ENCODE measurements around the gene RTEL1.
"Not testable (repeated sequence)": the region's sequence is repeated elsewhere in the genome, so short reads cannot be mapped to it uniquely, and the experiment has no call there.

RTEL1 gene

GRCh38 chr20:63627751-63628245, 30.3 kb upstream of the RTEL1 start:
- no peak for DNase-seq

DNA sequence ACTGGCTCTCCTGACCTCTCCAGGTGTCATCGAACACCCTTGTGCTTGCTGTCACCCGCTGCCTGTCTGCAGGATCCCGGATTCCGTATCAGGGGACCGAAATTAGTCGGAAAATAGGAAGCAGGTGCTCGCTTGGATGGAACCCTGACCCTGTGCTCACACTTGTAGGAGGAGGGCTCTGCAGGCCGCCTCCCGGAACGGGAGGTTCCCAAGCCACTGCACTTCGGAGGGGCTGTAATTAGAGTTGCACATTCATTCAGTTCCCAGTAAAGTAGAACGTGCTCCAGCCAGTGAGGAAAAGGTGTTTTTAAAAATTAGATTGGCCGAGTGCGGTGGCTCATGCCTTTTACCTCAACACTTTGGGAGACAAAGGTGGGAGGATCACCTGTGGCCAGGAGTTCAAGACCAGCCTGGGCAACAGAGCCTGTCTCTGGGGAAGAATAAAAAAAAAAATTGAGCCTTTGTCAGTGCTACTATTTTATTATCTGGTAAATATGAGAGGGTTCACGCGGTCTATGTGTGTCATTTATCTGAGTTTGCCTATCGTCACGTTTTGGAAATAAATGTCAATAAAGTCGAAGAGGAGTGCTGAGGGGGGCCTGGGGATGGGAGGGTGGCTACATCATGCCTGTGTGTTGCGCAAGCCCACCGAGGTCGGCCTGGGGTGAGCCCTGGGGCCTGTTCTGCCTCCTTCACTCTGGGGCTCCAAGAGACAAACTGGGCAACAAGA, 29.7 kb upstream of the RTEL1 start:
- DNase-seq, result peak; percentile 79

GRCh38 chr20:63630956-63631355, 27.2 kb upstream of the RTEL1 start:
- DNase-seq, result not testable (repeated sequence)

- not testable (repeated sequence) for DNase-seq
Measured at GRCh38 chr20:63631426-63631825, 26.7 kb upstream of the RTEL1 start.

GRCh38 chr20:63633732-63634131, 24.4 kb upstream of the RTEL1 start:
- DNase-seq, result no peak

DNA sequence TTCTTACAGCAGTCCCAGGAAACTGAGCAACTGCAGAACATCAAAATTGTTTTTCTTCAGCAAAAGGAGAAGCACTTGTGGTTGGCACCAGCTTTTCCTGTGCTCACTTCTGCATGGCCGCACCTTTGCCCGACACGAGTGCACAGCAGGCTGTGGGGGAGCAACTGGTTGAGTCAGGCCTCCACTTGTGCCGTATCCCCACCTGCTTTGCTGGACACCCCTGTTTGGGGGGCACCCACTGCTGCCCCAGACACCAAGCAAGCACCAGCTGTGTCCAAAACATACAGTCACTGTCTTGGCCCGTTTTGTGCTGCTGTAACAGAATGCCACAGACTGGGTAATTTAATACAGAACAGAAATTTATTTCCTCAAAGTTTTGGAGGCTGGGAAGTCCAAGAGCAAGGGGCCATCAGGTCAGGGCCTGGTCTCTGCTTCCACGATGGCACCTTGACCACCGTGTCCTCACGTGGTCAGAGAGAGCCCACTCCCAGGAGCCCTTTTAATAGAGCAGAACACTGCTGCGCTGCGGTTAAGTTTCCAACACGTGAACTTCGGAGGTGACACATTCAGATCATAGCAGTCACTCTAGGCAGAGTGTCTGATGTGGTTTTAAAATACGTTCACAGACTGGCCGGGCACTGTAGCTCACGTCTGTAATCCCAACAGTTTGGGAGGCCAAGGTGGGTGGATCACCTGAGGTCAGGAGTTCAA, 22.5 kb upstream of the RTEL1 start:
- no peak for DNase-seq

- no peak for DNase-seq
Measured at GRCh38 chr20:63636752-63637628, 21.1 kb upstream of the RTEL1 start.

- no peak for DNase-seq
Measured at GRCh38 chr20:63639093-63639975, 18.8 kb upstream of the RTEL1 start.

DNA sequence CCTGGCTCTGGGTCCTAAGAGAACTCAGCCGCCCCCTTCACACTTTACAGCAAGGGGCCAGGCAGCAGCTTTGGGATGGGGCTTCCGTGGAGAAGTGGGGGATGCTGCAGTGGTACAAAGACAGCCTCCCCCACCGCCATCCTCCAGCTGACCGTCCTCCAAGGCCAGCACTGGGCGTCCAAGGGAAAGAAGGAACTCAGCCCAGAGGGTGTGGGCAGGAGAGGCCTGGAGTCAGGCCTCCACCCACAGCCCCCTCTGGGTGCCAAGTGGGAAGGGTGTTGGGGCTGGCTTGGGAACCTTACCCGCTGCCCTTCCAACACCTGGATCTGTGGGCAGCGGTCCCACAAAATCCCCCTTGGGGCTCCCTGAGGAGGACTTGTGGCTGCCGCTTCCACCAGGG, 18.0 kb upstream of the RTEL1 start:
- DNase-seq, result no peak

- DNase-seq, result not testable (repeated sequence)
Measured at GRCh38 chr20:63640686-63641085, 17.4 kb upstream of the RTEL1 start.

DNA sequence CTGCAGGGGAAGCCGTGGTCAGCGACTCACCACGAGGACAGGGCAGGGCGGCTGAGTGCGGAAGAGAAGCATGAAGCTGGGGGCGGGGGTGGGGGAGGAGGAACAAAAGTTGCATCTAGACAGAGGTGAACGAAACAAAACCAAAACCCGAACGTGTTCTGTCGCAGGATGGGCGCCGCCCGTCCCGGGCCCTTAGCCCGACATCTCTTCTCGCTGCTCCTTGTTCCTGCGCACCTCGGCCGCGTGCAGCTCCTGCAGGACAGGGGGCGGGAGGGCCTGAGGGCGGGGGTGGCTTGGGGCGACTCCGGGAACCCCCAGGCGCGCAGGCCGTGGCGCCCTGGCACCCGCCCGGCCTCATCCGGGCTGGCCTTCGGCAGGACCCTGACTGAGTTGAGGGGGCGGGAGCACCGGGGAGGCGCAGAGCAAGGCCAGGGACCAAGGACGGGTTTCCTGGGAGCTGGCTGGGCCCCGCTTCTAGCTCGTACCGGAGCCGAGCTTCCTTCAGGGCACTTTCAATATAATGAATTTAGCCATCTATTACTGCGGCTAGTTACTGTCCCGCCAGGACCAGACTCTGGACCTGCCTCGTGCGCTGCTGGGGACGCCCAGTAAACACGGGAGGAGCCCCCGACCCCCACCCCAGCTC, 16.8 kb upstream of the RTEL1 start:
- no peak for DNase-seq

DNA sequence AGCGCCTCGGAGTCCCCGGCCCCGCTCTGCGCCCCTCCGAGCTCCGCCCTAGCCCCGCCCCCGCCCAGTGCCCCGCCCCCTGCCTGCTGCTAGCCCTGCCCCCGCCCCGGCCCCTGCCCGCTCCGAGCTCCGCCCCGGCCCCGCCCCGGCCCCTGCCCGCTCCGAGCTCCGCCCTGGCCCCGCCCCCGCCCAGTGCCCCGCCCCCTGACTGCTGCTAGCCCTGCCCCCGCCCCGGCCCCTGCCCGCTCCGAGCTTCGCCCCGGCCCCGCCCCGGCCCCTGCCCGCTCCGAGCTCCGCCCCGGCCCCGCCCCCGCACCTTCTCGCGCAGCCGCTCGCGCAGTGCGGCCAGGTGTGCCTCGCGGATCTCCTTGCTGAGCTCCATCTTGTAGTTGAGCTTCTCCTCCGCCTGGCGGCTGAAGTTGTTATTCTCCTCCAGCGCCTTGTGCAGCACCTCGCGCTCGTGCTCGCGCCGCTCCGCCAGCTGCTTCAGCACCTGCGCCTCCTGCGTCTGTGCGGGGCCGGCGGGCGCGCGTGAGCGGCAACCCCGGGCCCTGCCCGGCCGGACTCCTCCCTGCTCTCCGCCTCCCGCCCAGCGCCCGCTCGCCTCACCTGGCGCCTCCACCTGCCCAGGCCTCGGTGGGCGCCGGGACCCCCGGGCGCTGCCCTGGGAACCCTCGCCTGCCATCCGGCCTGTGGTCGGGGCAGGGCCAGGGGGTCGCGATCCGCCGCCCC, 16.2 kb upstream of the RTEL1 start:
- no peak for DNase-seq

- DNase-seq, result no peak
Measured at GRCh38 chr20:63642527-63643247, 15.4 kb upstream of the RTEL1 start.

DNA sequence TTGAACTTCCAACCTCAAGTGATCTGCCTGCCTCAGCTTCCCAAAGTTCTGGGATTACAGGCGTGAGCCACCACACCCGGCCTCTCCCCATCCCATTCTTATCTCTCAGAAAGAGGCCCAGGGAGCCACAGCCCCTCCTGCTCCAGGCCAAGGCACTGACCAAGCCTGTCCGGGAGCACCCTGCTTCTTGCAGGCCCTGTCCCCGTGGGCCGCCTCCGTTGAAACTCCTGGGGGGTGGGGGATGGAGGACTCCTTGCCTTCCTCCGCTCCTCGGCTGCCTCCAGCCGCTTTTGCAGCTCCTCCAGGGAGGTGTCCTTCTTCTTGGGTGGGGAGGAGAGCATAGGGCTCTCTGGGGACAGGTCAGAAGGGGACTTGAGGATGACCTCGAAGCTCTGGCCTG, 14.6 kb upstream of the RTEL1 start:
- DNase-seq, result no peak

DNA sequence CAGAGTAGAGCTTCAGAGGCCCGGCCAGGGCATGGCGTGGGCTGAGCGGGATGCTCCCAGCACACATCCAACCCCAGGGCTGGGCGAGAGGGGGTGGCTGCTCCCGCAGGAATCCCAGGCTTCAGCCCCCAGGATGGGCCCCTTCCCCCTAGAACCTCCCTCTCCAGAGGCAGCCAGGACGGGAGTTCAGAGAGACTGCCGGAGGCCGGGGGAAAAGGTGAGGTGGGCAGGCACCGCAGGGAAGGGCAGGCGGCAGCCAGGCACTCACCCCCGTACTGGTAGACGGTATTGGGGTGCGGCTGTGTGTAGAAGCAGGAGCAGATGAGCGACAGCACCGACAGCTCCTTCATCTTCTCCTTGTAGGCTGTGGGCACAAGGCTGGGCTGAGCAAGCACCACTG, 14.2 kb upstream of the RTEL1 start:
- DNase-seq, result no peak

GRCh38 chr20:63645218-63645617, 12.9 kb upstream of the RTEL1 start:
- DNase-seq, result no peak

GRCh38 chr20:63648190-63648589, 9.9 kb upstream of the RTEL1 start:
- DNase-seq, result no peak

DNA sequence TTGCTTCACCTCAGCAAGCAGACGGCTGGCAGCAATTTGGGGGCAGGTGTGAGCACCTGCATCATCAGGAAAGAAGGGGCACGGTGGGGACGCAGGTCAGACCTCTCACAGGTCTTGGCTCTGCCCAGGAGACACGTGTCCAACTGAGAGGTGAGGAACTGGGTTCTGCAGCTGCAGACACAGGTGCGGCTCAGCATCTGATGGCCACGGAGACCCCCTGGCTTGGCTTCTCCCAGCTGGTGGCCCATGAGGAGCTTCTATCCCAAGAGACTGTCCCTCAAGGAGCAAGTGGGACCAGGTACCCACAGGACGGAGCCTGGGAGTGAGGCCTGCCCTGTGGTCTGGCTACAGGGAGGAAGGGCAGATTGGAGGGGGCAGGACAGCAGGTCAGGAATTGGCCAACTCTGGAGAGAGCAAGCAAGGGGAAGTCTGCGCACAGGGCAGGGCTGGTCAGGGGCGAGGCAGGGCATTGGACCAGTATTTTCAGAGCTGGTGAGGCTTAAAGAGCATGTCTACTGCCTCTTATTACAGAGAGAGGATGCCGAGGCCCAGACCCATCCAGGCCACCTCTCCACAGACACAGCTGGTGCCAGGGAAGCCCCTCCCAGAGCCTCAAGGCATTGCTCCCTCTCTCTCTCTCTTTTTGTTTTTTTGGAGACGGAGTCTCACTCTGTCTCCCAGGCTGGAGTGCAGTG, 9.1 kb upstream of the RTEL1 start:
- no peak for DNase-seq

DNA sequence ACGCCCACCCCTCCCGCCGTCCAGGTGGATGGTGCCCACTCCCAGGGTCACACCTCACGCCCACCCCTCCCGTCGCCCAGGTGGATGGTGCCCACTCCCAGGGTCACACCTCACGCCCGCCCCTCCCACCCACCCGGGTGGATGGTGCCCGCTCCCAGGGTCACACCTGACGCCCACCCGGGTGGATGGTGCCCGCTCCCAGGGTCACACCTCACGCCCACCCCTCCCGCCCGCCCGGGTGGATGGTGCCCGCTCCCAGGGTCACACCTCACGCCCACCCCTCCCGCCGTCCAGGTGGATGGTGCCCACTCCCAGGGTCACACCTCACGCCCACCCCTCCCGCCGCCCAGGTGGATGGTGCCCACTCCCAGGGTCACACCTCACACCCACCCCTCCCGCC, 7.6 kb upstream of the RTEL1 start:
- DNase-seq, result not testable (repeated sequence)

DNA sequence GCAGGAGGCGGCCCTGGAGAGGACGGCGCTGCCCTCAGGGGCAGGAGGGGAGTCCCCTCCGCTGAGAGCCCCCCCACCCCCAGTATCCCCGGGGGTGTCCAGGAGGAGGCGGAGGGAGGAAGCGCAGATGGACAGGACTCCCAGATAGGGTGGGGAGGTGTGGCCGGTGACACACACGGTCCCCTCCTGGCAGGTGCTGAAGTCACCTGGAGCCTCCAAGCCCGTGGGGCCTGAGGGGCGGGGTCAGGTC, 6.2 kb upstream of the RTEL1 start:
- DNase-seq, result no peak
